Breast epithelium (tissue), 3 donors: Measurements from ENCODE around the gene DMRT3.

ENCODE experiments used
- CTCF ChIP-seq, 3 donors: fragments of 450-650 bp; IDR thresholded peaks; one replicate each; pipeline ENCODE4 v1.5.1; 2016 to 2017; ENCODE audit warnings: antibody characterized with exemption in 3 of 3, mild to moderate bottlenecking in 3 of 3, moderate library complexity in 3 of 3
- POLR2A ChIP-seq: fragments of 450-650 bp; IDR thresholded peaks from one replicate; pipeline ENCODE4 v1.6.1; 2016; ENCODE audit warnings: antibody characterized with exemption, mild to moderate bottlenecking, moderate library complexity
- POLR2AphosphoS5 ChIP-seq, 3 donors: sonication (generic); formaldehyde crosslinking; IDR thresholded peaks; one replicate each; pipeline ENCODE4 v1.6.1; 2017; ENCODE audit warnings: antibody characterized with exemption in 3 of 3

GRCh38 chr9:1018121-1018520 lies 41.7 kb downstream of the DMRT3 start:
- TF ChIP-seq CTCF (IDR thresholded peaks at IDR 0.05) (no peak), POLR2A (no peak), POLR2AphosphoS5 (IDR thresholded peaks at IDR 0.05) (no peak)
